GM18498 (cell line): Measurements from ENCODE around the gene VDAC2.

Experiments used
- ATAC-seq: cut with Tn5 transposase; IDR thresholded peaks from one replicate; pipeline ENCODE4 v1.9.1; 2021; ENCODE audit warnings: mild to moderate bottlenecking, moderate library complexity; ENCODE audit not compliant: unreplicated experiment

VDAC2 gene

DNA sequence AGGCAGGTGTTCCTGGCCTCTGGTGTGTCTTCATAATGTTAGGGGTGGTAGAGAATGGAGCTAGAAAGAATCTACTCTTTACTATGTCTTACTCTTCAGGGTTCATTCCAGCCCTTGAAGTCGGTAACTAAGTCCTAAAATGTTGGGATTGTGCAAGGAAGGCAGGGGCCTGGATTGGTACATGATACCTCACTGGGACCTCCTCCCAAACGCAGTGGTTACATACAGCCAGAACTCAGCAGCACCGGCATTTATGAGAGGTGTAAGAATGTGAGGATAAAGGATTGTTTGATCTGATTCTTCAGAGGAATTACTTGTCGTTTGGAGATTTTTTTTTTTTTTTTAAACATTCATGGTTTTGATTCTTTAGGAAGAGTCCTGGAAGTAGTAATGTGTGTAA, 18.2 kb downstream of the VDAC2 start:
- ATAC-seq: no peak

DNA sequence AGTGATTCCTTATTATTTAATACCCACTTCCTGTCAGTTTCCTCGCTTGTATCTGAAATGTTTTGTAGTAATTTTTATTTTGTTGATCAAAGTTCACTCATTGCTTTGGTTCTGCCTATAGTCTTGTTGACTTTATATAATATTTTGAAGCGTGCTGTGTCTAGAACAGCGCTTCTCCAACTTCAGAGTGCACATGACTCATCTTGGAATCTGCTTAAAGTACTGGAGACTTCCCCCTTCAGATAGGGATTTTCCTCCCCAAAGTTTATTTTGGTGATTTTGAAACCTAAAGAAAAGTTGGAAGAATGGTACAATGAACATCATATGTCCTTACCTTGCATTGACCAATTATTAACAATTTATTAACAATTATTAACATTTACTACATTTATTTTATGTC, 19.4 kb downstream of the VDAC2 start:
- ATAC-seq: no peak

DNA sequence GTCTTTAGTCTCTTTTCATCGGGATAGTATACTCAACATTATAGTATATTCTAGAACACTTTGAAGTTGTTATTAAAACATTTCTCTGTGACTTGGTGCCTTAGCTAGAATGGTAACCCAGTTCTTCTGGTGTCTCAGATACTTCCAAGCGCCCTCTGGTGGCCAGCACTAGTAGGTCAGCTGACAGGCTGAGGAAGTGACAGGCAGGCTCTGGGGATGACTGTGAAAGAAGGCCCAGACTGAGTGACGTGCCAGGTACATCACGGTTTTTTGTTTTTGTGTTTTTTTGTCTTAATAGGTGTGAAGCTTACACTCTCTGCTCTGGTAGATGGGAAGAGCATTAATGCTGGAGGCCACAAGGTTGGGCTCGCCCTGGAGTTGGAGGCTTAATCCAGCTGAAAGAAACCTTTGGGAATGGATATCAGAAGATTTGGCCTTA, 20.0 kb downstream of the VDAC2 start:
- ATAC-seq: no peak

DNA sequence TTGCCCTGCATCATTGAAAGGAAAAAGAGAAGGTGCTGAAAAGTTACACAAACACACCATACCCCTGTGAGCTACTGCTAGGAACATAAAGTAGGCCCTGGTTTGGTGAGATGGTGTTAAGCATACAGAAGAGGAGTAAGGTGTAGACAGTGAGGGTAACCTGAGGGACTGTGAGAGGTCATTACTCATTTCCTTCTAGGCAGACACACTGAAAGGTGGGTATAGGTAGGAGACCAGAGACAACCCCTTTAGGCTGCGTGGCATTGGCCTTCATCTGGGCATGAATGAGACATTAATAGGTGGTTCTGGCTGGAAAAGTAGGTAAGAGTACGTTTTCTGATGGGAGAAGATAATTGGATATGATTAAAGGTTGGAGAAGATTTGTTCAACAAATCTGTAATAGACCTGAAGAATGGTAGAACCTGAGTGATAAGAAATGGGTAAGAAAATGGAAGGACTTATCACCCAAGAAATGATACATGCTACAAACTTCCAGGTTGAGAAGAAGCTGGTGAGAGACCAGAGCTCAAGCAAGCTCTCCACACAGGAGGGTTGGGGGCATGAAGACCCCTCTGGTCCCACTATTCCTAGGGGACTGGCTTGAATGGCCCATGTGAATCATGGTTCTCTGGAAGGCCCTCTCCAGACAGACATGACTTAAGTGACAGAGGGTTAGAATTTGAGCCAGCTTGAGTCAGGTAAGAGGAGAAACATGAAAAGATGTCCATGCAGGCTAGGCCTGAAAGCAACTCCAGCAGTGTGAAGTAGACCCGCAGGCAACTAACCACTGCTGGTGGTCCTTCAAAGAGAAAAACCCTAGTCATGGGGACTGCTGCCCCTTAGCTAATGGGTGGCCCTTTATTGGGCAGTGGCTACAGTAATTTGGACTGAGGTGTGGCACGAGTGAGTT, 21.3 kb downstream of the VDAC2 start:
- ATAC-seq: no peak

DNA sequence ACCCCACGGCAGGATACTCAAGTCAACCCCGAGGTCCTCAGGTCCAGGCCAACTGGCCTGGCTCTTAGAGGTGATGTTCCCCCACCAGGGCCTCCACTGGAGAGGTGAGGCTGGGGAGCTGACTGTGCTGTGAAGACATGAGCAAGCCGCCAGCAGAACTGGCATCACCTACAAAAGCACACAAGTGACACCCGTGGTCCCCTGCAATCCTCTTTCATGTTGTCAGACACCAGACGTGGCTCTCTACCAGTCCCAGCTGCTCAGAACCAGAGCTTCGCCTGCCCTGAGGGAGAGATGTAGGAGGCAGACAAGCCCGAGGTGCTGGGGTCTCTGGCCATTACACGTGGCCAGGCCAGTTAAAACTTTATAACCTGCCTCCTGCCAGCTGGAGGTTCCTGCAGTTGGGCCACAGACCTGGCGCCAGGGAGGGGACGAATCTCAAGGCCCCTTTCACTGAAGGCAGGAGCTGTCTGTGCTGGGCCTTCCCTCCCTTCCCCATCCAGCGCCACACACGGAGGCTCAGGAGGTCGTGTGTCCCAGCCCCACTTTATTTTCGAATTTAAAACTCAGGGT, 22.9 kb downstream of the VDAC2 start:
- ATAC-seq: no peak

DNA sequence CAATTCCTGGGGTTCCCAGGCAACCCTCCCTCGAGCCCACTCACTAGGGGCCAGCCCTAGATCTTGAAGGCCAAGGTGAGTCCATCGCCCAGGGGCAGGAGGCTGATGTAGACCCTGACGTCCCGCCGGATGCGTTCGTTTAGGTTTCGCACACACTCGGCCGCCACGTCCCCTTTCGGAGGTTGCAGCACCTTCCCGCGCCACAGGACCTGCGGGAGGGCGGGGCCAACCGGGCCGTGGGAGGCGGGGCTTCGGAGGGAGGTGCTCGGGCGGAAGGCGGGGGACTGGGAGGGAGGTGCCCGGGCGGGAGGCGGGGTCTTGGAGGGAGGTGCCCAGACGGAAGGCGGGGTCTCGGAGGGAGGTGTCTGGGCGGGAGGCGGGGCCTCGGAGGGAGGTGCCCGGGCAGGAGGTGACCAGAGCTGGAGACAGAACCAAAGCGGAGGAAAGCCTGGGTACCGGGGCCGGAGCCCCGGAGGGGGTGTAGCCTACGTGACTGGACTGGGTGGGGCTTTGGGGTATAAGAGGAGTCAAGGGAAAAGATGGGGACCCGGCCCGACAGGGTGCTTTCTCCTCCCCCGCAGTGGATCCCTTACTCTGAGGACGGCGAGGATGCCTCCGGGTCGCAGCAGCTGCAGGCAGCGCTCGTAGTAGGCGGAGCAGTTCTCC, 23.6 kb downstream of the VDAC2 start:
- ATAC-seq: peak; percentile 59

DNA sequence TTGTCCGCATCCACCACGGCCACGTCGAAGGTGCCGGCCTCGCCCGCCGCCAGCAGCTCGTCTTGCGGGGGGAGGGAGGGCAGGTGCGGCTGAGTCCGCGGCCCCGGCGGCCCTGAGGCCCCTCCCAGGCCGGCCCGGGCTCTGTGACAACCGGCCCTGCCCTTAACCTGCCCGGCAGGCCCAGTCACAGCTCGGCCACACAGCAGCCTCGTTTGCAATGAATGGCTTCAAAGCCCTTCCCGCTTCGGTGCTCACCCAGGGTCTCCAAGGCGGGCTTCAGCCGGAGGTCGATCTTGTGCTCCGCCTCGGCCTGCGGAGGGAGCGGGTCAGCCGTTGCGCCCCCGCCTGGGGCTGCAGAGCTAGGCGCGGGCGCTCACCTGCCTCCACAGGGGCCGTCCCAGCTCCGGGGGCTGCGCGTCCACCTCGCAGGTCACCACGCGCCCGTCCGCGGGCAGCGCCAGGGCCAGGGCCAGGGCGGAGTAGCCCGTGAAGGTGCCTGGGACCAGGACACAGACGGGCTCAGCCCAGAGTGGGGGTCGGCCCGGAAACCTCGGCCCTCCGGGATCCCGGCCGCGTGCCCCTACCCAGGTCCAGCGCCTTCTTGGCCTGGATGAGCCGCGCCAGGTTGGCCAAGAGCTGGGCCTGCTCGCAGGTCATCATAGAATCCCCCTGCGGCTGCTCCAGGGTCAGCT, 24.2 kb downstream of the VDAC2 start:
- peak; percentile 4 for ATAC-seq

DNA sequence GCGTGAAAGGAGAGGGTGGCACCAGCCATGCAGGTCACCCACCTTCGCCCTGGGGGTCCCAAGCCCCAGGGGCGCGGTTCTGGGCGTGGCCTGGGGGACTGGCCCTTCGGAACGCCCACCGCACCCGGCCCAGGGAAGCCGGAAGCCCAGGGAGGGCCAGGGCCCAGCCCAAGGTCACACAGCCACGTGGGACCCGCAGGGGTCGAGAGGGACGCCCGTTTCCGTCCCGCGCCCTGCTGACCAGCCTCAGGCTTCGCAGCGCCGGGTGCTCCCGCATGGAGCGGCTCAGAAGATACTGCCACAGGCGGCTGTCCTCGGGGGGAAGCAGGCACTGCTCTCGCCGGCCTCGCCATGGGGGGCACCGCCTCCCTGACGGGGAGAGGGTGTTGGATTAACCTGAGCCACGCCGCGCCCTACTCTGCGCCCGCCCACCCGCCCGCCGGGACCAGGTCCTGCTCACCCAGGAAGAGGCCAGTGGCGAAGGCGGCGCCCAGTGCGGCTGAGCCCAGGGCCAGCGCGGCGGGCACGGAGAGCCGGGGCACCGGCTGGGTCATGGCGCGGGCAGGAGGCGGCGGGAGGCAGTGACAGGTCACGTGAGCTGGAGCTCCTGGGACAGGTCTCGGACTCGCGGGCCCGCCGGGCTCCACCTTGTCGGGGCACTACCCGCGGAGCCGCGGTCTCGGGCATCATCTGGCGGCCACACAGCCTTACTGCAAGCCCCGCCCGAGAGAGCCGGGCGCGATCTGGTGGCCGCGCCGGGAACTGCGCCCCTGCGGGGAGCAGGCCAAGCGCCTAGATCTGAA, 25.0 kb downstream of the VDAC2 start, which contains the start of gene COMTD1:
COMTD1 (minus strand) TSS at position 583 of the 803 bp plus-strand sequence; CDS start at position 554, 29 bp downstream.
- peak; percentile 72 for ATAC-seq

DNA sequence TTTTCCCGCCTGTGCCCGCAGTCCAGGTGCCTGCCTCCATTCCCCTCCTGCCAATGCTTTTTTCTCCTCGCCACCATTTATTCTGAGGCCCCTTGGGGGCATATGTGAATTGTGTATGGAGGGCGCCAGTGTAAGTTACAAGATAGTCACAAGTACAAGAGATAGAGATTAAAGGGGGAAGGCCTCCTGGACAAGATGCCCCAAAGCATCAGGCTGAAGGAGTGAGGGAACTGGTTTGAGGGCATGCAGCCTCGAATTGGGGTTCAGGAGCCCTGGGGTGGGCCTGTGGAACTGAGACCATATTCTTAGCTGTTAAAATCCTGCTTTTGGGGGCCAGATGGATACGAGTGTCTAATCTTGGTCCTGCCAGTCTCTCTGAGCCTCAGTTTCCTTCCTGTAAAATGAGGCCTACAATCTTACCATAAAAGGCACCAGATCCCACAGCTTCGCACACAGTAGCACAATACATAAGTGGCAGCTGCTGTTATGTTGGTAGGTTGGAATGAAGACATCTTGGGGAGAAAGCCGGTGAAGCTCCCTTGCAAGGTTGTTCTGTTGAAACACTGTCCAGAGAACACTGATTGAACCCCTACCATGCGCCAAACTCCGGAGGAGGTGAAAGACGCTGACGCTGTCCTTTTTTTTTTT, 25.7 kb downstream of the VDAC2 start:
- no peak for ATAC-seq

DNA sequence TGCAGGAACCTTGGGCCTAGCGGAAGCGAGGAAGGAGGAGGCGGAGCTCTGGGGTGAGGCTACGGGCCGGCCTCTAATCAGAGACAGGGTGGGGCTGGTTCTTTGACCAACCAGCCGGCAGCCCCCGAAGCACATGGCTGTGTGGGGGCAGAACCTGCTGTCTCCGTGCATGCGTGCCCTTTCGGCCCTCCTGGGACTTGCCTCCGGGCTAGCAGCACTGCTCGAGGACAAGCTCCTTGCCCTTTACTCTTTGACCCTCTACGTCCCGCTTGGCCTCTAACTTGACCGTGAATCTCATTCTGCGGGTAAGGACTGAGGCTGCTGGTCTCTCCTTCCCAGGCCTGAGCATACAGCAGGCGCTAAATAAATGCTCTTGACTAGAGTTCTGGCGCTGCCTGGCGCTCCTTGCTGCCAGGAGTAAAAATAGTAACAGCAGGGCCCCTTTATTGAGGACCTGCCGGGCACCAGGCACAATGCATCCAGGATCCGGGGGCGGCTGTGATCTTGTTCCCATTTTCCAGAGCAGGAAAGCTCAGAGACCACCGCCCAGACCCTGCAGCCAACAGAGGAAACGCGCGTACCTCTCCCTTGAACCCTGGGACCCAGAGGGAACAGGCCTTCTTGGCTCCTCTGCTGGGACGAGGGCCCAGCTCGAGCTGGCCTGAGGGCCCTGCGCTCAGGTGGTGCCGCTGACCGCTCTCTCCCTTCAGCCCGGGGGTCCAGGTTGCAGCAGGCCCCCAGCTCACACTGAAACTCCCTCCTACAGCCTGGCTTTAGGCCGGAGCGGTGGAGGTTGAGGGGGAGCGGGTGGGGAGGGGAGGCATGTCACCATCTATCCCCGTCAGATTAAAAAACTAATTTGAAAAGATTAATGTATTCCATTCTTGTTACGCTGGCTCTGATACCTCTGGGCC, 27.8 kb downstream of the VDAC2 start:
- no peak for ATAC-seq

DNA sequence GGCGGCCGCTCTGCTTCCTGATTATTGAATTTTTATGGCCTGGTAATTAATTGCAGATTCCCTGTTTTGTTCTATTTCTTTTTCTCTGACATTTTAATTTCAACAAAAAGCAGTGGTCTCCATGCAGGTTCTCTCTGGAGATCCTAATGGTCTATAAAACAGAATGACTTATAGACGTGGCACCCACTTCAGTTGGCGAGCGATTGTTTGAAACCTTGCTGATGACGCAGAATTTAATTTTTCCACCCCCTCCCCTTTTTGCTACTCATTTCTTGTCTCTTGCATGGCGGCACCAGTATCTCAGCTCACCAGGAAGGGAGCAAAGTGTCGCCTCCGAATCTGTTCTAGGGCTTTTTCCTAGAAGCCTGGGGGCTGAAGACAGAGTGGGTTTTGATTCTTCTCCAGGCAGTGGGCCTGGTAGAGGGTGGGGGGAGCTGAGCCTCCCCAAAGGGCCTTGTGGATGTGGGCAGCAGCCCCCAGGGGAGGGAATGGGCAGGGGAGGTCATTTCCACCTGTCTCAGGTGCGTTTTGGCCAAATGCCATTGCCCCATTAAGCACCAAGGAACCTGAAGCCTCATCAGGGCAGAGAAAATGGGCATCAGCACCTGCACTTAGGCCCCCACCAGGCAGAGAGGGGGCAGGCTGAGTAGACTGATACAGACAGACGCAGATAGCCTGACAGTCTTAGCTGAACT, 28.6 kb downstream of the VDAC2 start:
- no peak for ATAC-seq

DNA sequence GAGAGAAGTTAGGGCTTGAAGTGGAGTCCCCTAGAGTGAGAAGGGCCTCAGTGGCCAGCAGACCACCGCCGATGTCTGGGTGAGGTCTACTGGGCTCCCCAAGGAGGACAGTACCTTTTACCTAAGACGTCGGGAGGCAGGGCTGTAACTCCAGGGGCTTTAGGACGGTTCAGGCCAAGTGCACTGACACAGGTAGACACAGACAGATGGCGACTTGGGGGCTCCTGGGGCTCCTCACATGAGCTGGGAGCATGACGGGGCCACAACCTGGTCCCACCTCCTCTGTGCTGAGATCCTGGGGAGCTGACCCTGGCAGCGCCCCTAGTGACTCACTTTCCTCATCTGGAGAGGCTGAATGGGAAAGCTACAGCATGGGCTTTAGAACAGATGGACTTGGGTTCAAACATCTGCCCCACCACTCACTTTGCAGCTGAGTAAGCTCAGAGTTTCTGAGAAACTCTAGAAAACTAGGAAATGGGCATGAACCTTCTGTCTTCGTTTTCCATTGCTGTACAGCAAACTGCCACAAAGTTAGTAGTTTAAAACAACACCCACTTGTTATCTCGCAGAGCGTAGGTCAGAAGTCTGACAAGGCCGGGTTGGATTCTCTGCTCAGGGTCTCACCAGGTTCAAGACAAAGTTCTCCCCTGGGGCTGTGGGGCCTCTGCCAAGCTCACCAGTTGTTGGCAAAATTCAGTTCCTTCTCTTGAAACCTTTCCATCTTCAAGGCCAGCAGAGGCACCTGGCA, 29.9 kb downstream of the VDAC2 start:
- ATAC-seq: no peak

DNA sequence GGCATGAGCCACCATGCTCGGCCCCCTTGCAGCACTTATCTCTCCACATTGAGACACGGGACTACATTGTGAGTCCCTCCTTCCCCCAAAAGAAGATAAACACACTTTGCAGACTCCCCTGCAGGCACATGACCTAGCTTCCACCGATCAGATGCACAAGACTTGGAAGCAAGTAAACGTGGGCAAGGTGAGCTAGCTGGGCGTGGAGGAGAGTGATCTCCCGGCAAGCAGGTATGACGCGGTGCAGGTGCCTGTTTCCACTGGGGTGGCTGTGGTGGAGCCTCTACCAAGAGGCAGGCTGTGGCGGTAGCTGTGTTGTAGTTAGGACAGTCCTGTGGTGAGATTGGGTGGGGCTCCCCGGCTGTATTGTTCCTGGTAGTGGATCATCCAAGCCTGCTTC, 32.8 kb downstream of the VDAC2 start:
- ATAC-seq: no peak

DNA sequence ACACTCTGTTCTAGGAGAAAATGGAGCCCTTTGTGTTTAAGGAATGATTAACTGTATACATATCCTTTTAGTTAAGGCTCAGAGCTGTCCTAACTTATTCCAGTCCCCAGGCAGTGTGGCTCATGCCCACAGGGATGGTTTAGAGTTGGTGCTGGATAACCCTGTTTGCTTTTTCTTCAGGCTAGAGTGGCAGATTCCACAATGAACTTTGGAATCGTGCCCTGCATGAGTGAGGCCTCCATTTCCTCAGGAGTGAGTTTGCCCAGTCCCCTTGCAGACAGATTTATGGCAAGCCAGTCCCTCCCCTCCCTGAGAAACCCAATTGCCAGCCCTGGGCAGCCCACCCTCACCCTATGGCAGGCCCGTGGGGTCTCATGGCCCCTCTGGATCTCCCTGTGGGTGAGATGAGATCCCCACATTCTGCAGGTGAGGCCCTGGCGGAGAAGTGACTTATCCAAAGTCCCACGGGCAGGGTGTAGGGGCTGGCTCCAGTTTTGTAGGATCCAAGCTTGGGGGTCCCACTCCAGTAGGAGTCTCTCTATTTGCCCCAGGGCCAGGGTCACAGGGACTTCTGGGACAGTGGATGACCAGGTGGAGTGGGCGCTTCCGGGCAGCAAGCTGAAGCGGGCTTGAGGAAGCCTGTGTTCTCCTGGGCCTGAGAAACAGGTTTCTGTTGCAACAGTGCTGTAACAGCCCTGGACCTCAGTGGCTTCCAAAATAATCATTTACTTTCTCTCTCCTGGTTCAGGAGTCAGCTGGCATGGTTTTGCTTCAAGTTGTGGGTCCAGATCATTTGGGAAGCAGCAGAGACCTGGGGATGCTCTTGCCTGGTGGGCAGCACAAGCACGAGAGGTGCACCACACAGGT, 34.1 kb downstream of the VDAC2 start:
- no peak for ATAC-seq

DNA sequence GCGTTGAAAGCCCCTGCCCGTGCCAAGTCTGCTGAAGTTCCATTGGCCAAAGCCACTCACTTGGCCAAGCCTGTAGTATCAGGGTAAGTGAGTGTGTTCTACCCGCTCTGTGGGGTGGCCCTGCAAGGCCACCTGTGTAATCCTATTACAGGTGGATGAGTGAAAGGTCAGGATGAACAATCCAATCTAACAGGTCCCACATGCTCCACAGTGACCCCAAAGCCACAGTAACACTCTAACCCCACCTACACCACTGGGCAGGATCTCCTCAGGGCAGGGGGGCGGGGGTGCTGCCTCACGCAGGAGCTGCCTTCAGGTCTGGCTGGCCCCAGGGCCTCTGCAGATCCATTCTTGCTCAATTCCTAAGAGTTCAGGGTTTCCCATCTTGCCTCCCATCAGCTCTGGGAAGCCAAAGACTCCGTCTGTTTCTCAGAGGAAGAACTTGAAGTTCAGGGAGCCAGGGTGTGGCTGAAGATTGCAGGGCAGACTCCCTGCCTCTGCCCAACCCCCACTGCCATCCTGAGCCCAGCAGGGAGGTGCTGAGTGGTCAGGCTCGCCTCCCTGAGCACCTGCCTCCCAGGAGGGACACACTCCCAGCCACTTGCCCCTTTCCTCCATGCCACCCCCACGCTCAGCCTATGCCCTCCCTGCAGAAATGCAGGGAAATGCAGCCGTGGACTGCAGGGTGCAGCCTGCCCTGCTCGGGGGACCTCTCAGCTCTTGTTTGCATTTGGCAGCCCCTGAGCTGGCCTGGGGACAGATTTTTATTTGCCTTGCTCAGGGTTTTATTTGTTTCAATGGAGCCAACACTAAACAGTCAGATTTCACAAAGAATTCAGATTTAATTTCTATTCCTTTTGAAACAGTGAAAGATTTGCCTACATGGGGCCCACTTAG, 35.0 kb downstream of the VDAC2 start:
- ATAC-seq: no peak

DNA sequence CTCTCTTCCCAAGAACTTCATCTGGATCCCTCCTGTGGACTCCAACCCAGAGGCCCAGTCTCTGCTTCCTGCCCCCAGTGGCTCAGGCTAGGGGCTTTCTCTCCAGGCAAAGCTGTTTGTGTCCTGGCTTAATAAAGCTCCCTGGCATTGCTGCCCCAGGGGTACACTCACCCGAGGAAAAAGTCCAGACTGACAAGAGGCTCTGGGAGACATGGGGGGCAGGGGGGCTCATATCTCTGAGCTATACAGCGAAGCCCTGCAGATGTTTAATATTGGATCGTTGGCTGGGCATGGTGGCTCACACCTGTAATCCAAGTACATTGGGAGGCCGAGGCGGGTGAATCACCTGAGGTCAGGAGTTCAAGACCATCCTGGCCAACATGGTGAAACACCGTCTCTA, 35.9 kb downstream of the VDAC2 start:
- ATAC-seq: no peak
